NB4 (cell line): ENCODE measurements around the gene FMO2.

Experiments used
- CTCF ChIP-seq: IDR thresholded peaks from one replicate; pipeline ENCODE4 v1.5.1; 2012; ENCODE audit warnings: low read depth, low read length
- MAX ChIP-seq: IDR thresholded peaks from 2 replicates; pipeline ENCODE4 v1.6.1; 2011; ENCODE audit warnings: low read depth, low read length
- MYC ChIP-seq: IDR thresholded peaks from 2 replicates; pipeline ENCODE4 v1.6.1; 2011; ENCODE audit warnings: low read depth, low read length
- POLR2A ChIP-seq: IDR thresholded peaks from 2 replicates; pipeline ENCODE4 v1.6.1; 2011; ENCODE audit warnings: mild to moderate bottlenecking; ENCODE audit not compliant: insufficient read length; ENCODE audit errors: extremely low read depth

GRCh38 chr1:171173069-171173468 lies 12.0 kb upstream of the FMO2 start:
- TF ChIP-seq MYC (no peak), CTCF (no peak), POLR2A (no peak), MAX (no peak)
